GM21825 (cell line): ENCODE measurements around the gene KRTAP4-7.
"Not testable (repeated sequence)": the region's sequence is repeated elsewhere in the genome, so short reads cannot be mapped to it uniquely, and the experiment has no call there.

ENCODE experiments used
- ATAC-seq: cut with Tn5 transposase; IDR thresholded peaks from one replicate; pipeline ENCODE4 v1.9.1; 2021; ENCODE audit warnings: mild to moderate bottlenecking, moderate library complexity; ENCODE audit not compliant: unreplicated experiment

Gene KRTAP4-7

GRCh38 chr17:41084100-41084856 is at the start of gene KRTAP4-7:
Gene KRTAP4-7, plus strand, starts transcription at chr17:41084150. Its CDS starts 57 bp downstream, at chr17:41084207.
- ATAC-seq, result not testable (repeated sequence)

GRCh38 chr17:41034346-41034935 is 49.5 kb upstream of the KRTAP4-7 start, which contains the start of gene KRTAP1-3:
Gene KRTAP1-3, minus strand, starts transcription at chr17:41034874. Its CDS starts 53 bp downstream, at chr17:41034821.
- ATAC-seq, result not testable (repeated sequence)

GRCh38 chr17:41037853-41038350 is 46.0 kb upstream of the KRTAP4-7 start:
- no peak for ATAC-seq

GRCh38 chr17:41040783-41041571 is 43.0 kb upstream of the KRTAP4-7 start, which contains the start of gene KRTAP1-1:
Gene KRTAP1-1, minus strand, starts transcription at chr17:41041450. Its CDS starts 53 bp downstream, at chr17:41041397.
- ATAC-seq, result not testable (repeated sequence)

- ATAC-seq, result no peak
Observed at GRCh38 chr17:41042953-41043352, 41.0 kb upstream of the KRTAP4-7 start.

- not testable (repeated sequence) for ATAC-seq
Observed at GRCh38 chr17:41046735-41047465, 37.0 kb upstream of the KRTAP4-7 start, which contains the start of gene KRTAP2-1. Gene KRTAP2-1, minus strand, starts transcription at chr17:41047316. Its CDS starts 49 bp downstream, at chr17:41047267.

GRCh38 chr17:41048441-41048840 is 35.5 kb upstream of the KRTAP4-7 start:
- no peak for ATAC-seq

GRCh38 chr17:41049110-41049509 is 34.8 kb upstream of the KRTAP4-7 start:
- ATAC-seq, result no peak

- no peak for ATAC-seq
Observed at GRCh38 chr17:41052566-41052965, 31.4 kb upstream of the KRTAP4-7 start.

- ATAC-seq, result no peak
Observed at GRCh38 chr17:41054025-41054424, 29.9 kb upstream of the KRTAP4-7 start.

- not testable (repeated sequence) for ATAC-seq
Observed at GRCh38 chr17:41054556-41054955, 29.4 kb upstream of the KRTAP4-7 start.

GRCh38 chr17:41055130-41055529 is 28.8 kb upstream of the KRTAP4-7 start, which contains the start of gene KRTAP2-2:
Gene KRTAP2-2, minus strand, starts transcription at chr17:41055230. Its CDS starts 19 bp downstream, at chr17:41055211.
- not testable (repeated sequence) for ATAC-seq

- ATAC-seq, result no peak
Observed at GRCh38 chr17:41057547-41057946, 26.4 kb upstream of the KRTAP4-7 start.

GRCh38 chr17:41058741-41059140 is 25.2 kb upstream of the KRTAP4-7 start:
- ATAC-seq, result no peak

- ATAC-seq, result not testable (repeated sequence)
Observed at GRCh38 chr17:41059276-41060051, 24.5 kb upstream of the KRTAP4-7 start.

GRCh38 chr17:41060052-41060604 is 23.8 kb upstream of the KRTAP4-7 start, which contains the start of gene KRTAP2-3:
Gene KRTAP2-3, minus strand, starts transcription at chr17:41060114. Its CDS starts 64 bp downstream, at chr17:41060050.
- ATAC-seq, result no peak

- ATAC-seq, result no peak
Observed at GRCh38 chr17:41061964-41062363, 22.0 kb upstream of the KRTAP4-7 start.

GRCh38 chr17:41063449-41063848 is 20.5 kb upstream of the KRTAP4-7 start:
- no peak for ATAC-seq

GRCh38 chr17:41064301-41064700 is 19.6 kb upstream of the KRTAP4-7 start:
- ATAC-seq, result no peak
